AG04449 (cell line): ENCODE data around the gene ZNF560.

Source experiments
- CTCF ChIA-PET: fragments of 350-600 bp; formaldehyde crosslinking; extraction: SDS; loops from one replicate; lab custom pipeline; 2021; ENCODE audit warnings: antibody characterized with exemption; lab: Yijun Ruan, JAX
- POLR2A ChIA-PET: fragments of 400-600, 350-600 bp; formaldehyde crosslinking; extraction: SDS; loops from one replicate; lab custom pipeline; 2020; ENCODE audit warnings: antibody characterized with exemption, inconsistent platforms; lab: Yijun Ruan, JAX
- DNase-seq: peaks from one replicate; pipeline ENCODE4 v3.0.0-alpha.2; 2010; ENCODE audit warnings: low read depth, low spot score
- H3K4me3 ChIP-seq: 2 replicates; pipeline ENCODE4 v1.5.1; 2011; ENCODE audit warnings: low read depth, mild to moderate bottlenecking, control low read depth, low read length
- TF ChIP-seq, protein P1 (sequence below): IDR thresholded peaks from one replicate; pipeline ENCODE4 v1.5.1; 2011; ENCODE audit warnings: mild to moderate bottlenecking, moderate library complexity, low read length, control low read depth, inconsistent platforms; ENCODE audit not compliant: insufficient read depth; ENCODE audit errors: missing control alignments

ZNF560 gene

DNA sequence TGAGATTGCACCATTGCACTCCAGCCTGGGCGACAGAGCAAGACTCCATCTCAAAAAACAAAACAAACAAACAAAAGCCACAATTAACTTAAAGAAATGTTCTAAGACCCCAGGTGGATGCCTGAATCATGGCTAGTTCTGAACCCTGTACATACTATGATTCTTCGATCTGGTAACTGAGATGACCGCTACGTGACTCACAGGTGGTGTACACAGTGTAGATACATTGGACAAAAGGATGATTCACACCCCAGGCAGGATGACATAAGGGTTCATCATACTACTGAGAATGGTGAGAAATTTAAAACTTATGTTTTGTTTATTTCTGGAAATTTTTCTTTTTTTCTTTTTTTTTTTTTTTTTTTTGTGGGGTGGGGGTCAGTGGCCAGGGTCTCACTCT is 33.5 kb upstream of the ZNF560 start:
- DNase-seq, result no peak
- H3K4me3 ChIP-seq, result no peak overlapping the region
- ChIA-PET CTCF (no interaction called here), POLR2A (no interaction called here)
- TF ChIP-seq, protein P1, sequence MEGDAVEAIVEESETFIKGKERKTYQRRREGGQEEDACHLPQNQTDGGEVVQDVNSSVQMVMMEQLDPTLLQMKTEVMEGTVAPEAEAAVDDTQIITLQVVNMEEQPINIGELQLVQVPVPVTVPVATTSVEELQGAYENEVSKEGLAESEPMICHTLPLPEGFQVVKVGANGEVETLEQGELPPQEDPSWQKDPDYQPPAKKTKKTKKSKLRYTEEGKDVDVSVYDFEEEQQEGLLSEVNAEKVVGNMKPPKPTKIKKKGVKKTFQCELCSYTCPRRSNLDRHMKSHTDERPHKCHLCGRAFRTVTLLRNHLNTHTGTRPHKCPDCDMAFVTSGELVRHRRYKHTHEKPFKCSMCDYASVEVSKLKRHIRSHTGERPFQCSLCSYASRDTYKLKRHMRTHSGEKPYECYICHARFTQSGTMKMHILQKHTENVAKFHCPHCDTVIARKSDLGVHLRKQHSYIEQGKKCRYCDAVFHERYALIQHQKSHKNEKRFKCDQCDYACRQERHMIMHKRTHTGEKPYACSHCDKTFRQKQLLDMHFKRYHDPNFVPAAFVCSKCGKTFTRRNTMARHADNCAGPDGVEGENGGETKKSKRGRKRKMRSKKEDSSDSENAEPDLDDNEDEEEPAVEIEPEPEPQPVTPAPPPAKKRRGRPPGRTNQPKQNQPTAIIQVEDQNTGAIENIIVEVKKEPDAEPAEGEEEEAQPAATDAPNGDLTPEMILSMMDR, result no peak

DNA sequence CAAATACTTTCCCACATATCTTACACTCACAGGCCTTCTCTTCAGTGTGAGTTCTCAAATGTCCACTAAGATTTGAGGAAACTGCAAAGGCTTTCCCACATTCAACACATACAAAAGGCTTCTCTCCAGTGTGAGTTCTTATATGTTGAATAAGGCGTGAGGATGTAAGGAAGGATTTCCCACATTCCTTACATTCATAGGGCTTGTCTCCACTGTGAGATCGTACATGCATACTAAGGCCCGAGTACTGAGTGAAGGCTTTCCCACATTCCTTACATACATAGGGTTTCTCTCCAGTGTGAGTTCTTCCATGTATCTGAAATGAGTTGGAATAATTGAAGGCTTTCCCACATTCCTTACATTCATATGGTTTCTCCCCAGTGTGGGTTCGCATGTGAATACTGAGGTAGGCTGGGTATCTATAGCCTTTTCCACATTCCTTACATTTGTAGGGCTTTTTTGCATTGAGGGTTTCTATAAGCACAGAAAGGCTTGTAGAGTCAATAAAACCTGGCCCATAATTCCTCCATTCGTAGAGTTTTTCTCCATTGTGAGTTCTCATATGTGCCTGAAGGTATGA is 30.4 kb upstream of the ZNF560 start:
- ChIA-PET POLR2A (no interaction called here), CTCF (no interaction called here)
- no peak overlapping the region for H3K4me3 ChIP-seq
- DNase-seq, result no peak
- TF ChIP-seq, protein P1, result no peak

DNA sequence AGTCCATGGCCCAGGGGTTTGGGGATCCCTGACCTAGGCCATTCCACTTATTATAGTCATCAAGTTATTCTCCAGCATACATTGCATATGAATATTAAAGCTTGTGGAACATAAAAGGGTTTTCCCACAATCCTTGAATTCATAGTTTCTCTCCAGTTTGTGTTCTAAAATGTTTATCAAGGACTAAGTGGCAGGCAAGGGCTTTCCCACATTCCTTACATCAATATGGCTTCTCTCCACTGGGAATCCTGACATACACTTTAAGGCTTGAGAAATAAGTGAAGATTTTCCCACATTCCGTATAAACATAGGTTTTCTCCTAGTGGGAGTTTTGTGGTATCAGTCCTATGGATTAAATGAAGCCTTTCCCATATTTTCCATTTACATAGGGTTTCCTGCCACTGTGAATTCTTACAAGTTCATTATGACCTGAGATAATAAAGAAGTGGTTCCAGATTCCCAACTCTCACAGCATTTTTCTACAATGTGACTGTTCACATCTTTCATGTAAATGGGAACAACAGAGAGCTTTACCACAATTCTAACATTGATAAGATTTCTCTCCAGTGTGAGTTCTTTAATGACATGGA is 25.6 kb upstream of the ZNF560 start:
- POLR2A ChIA-PET, result no interaction called here
- TF ChIP-seq, protein P1, result no peak
- CTCF ChIA-PET, result no interaction called here
- no peak for DNase-seq
- no peak overlapping the region for H3K4me3 ChIP-seq

DNA sequence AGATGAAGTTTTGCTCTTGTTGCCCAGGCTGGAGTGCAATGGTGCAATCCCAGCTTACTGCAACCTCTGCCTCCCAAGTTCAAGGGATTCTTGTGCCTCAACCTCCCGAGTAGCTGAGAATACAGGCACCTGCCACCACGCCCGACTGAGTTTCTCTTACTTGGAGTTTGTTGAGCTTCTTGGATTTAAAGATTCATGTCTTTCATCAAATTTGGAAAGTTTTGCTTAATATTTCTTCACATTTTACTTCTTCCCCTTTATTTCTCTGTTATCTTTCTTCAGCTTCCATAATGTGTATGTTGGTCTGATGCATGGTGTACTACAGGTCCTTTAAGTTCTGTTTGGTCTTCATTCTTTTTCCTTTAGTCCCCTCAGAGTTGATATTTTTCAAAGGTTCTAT is 8.9 kb upstream of the ZNF560 start:
- ChIA-PET POLR2A (no interaction called here), CTCF (no interaction called here)
- DNase-seq, result no peak
- H3K4me3 ChIP-seq, result no peak overlapping the region
- TF ChIP-seq, protein P1, result no peak

DNA sequence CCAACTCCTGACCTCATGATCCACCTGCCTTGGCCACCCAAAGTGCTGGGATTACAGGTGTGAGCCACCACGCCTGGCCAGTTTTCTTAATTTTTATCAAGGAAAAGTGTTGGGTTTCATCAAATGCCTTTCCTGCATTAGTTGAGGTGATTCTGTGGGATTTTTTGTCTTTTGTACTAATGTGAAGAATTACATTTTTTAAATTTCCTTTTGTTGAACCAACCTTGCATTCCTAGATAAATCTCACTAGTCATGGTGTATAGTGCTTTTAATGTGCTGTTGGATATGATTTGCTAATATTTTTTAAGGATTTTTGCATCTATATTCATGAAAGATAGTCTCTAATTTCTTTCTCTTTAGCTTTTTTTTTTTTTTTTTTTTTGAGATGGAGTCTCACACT is 2.4 kb upstream of the ZNF560 start:
- H3K4me3 ChIP-seq, result no peak overlapping the region
- POLR2A ChIA-PET, result no interaction called here
- DNase-seq, result no peak
- CTCF ChIA-PET, result no interaction called here
- TF ChIP-seq, protein P1, result no peak

DNA sequence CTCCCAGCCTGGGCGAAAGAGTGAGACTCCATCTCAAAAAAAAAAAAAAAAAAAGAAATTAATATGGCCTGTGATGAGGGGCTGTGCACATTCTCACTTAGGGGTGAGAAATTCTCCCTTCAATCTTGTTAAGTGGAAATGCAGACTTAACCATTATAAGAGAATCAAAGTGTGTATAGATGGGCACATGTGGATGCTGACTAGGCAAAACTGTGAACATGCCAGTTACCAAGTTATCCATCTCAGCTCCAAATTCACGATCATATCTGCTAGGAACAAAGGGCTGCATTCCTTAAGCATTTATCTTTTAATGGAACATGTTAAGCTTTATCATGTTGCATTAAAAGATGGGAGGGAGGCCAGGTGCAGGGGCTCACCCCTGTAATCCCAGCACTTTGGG is 4.3 kb downstream of the ZNF560 start:
- ChIA-PET CTCF (no interaction called here), POLR2A (no interaction called here)
- DNase-seq, result no peak
- TF ChIP-seq, protein P1, result no peak
- H3K4me3 ChIP-seq, result no peak overlapping the region
